Kidney tubule cell (primary cell): ENCODE data around the gene NOP14.

ENCODE experiments used
- DNase-seq: peaks from one replicate; pipeline ENCODE4 v3.0.0-alpha.2; 2018; ENCODE audit warnings: low spot score

The NOP14 gene

DNA sequence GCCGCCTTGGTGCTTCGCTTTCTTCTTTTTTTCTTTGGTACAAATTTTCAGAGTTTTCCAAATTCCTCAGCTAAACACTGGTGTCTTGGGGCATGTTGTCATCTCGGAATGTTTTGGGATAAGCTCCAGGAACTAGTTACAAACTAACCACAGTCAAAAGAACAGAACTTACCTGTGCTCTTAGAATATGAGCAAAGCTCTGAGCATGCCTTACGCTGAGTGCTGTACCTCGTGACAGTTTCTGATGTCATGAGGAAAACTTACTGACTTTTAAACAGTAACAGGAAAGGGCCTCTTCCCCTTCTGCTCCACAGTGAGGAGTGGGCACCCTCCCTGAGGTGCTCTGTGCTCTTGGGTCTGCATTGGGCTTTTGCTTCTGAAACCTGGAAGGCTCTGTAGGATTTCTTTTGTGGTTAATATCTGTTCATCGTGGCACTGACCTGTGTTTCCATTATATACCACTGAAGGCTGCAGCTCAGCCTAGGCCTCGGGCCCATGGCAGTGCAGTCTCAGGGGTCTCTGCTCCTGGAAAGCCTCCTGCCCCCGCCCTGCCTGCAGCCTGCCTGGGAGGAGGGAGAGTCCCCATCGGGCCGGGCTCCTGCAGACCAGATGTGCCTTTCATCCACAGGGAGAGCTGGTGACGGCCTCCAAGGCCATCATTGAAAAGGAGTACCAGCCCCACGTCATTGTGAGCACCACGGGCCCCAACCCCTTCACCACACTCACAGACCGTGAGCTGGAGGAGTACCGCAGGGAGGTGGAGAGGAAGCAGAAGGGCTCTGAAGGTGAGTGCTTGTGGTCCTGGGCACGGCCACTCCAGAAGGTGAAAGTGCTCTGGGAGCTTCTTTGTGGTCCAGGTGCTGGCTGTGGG lies 48.7 kb downstream of the NOP14 start:
- DNase-seq, result peak; percentile 57

- no peak for DNase-seq
Measured at GRCh38 chr4:2913168-2913567, 50.0 kb downstream of the NOP14 start.

GRCh38 chr4:2911868-2912267 lies 51.3 kb downstream of the NOP14 start:
- no peak for DNase-seq

DNA sequence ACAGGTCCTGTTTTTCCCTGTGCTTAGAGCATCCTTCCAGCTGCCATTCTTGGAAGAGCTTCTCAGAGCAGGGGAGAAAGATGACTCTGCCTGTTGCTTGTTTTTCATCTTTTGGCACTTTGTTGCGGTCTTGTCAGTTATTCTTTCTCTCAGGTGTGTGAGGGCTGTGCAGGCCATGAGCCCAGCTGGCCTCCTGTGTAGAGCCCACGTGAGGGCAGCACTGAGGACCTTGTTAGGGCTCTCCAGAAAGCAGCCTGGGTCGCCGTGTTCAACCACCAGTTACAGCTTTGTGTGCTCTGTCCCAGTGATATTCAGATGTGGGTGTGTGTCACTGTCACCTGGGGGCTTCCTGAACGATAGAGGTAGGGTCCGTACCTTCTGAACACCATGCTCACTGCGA lies 52.8 kb downstream of the NOP14 start:
- no peak for DNase-seq

DNA sequence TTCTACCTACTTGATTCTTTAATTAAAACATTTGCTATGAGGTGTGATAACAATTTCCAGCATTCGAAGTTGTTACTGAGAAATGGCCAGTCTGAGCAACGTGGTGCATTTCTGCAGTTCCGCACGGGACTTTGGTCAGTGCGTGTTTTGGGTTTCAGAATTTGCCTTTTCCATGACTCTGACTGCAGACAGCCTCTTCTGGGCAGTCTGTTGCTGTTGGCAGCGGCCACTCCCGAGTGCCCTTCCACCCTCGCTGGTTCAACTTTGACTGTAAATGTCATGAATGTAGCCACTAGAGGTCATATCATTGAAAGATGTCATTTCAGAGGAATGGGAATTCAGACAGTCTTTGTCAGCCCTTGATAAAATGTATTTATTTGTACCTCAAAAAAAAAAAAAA lies 53.6 kb downstream of the NOP14 start:
- DNase-seq, result no peak

GRCh38 chr4:2908686-2909085 lies 54.5 kb downstream of the NOP14 start:
- DNase-seq, result no peak

GRCh38 chr4:2907706-2908293 lies 55.4 kb downstream of the NOP14 start:
- no peak for DNase-seq

- DNase-seq, result no peak
Measured at GRCh38 chr4:2907226-2907625, 56.0 kb downstream of the NOP14 start.

- DNase-seq, result no peak
Measured at GRCh38 chr4:2906218-2906617, 57.0 kb downstream of the NOP14 start.

DNA sequence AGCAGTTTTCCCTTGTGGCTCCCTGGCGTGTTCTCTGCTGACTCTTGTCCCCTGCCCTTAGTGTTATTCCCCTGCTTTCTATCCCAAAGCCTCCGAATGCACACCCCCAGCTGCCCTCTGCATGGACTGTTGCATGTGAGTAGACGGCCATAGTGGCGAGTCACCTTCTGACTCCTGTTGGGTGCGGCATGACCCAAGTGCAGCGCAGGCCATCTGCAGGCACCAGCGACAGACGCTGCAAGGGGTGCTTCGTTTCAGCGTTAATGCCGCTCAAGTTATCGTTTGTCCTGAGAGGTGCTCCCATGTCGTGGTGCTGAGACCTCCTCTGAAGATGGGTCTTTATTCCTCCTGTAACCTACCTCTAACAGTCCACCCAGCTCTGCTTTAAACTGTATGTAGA lies 57.7 kb downstream of the NOP14 start:
- no peak for DNase-seq

DNA sequence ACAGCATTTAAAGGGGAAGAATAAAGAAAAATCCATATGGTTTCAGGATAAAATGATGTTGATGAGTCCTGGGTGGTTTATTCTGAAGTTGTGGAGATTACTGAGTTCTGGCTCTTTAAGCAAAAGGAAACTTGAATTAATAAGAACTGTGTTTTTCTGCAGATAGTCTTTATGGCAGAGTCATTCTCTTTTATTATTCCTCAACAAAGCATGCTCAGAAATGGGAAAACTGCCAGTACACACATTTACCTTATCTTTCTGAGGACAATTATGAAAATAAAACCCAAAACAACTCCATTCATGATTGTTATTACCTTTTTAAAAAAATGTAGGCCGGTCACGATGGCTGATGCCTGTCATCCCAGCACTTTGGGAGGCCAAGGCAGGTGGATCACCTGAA lies 61.1 kb downstream of the NOP14 start:
- DNase-seq, result no peak

GRCh38 chr4:2901186-2901585 lies 62.0 kb downstream of the NOP14 start:
- DNase-seq, result no peak

DNA sequence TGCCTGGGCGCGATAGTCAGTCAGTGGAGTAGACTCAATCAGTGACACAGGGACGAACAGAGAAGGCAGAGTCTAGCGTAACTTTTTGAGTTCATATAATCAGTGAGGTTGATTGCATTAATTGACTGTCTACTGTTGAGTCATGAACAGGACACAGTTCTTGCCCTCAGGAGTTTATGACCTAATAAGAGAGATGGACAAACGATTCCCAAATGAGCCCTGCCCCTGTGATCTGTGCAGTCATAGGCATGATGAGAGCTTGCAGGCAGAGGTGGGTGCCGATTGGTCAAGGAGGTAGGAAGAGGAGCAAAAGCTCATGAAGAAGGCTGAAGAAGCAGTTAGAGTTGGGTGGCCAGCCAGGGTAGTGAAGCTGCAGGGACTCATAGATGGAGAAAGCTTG lies 62.5 kb downstream of the NOP14 start:
- DNase-seq, result no peak

GRCh38 chr4:2898001-2898400 lies 65.2 kb downstream of the NOP14 start:
- no peak for DNase-seq

GRCh38 chr4:2893772-2894171 lies 69.4 kb downstream of the NOP14 start:
- DNase-seq, result no peak

DNA sequence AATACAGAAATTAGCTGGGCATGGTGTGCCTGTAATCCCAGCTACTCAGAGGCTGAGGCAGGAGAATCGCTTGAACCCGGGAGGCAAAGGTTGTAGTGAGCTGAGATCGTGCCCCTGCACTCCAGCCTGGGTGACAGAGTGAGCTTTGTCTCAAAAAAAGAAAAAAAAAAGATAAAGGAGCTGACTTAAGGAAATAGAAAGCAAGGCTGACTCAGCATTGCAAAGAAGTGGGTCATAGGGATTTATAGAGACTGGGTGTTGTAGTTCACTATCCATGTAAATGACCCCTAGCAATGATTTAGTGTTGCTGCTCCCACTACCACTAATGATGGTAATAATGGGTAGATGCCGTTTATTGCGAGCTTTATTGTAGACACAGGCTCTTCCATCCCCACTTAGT lies 71.9 kb downstream of the NOP14 start:
- DNase-seq, result peak; percentile 67

DNA sequence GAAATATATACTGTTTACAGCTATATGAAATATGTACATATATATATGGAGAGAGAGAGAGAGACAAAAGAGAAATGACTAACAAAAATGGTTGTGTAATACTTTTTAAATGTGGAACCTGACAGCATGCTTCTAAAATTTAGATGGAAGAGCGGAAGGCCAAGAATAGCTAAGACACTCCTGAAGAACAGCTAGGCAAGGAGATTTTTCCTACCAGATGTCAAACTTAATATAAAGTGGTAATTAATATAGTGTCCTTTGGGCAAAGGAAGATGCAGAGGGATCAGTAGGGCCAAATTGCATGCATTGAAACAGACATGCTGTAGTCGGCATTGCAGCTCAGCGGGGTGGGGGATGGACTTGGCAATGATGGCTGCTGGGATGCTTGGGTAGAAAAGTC lies 74.3 kb downstream of the NOP14 start:
- no peak for DNase-seq
